Heart right ventricle (tissue), 16 donors: ENCODE data around the gene GOLGA6L1. TPM values are rescaled to one million over a fixed set of nuclear protein-coding genes. Genes with fewer than 3 reads are reported as not detected.
A peak's percentile ranks its signal among the peaks of the same experiment; 100 is the strongest.
"Not testable (repeated sequence)": the region's sequence is repeated elsewhere in the genome, so short reads cannot be mapped to it uniquely, and the experiment has no call there.

Source experiments
- ATAC-seq, 8 donors: fragments of 200-7000 bp; cut with Tn5 transposase; one replicate each; pipeline ENCODE4 v1.9.1; 2020; ENCODE audit warnings: mild to moderate bottlenecking in 8 of 8, moderate library complexity in 8 of 8, moderate number of reproducible peaks in 1 of 8
- DNase-seq, 2 donors: peaks; one replicate each; pipeline ENCODE4 v3.0.0-alpha.2; 2020
- H3K27ac ChIP-seq, 10 donors: fragments of 200-600 bp; sonication (generic) in 2 of 10; one replicate each; pipeline versions ENCODE4 v1.5.0 to v1.8.0; 2020 to 2022; ENCODE audit warnings: mild to moderate bottlenecking in 3 of 10
- H3K27me3 ChIP-seq, 7 donors: fragments of 200-600 bp; one replicate each; pipeline ENCODE4 v1.8.0; 2021 to 2022; ENCODE audit warnings: mild to moderate bottlenecking in 2 of 7
- H3K36me3 ChIP-seq, 9 donors: fragments of 200-600 bp; sonication (generic) in 1 of 9; one replicate each; pipeline versions ENCODE4 v1.5.0 to v1.8.0; 2020 to 2022; ENCODE audit warnings: mild to moderate bottlenecking in 2 of 9
- H3K4me1 ChIP-seq, 9 donors: fragments of 200-600 bp; sonication (generic) in 1 of 9; one replicate each; pipeline versions ENCODE4 v1.5.0 to v1.8.0; 2020 to 2022; ENCODE audit warnings: mild to moderate bottlenecking in 4 of 9
- H3K4me3 ChIP-seq, 10 donors: fragments of 200-600 bp; sonication (generic) in 2 of 10; one replicate each; pipeline versions ENCODE4 v1.5.0 to v1.8.0; 2020 to 2022; ENCODE audit warnings: mild to moderate bottlenecking in 7 of 10, moderate library complexity in 2 of 10
- H3K9me3 ChIP-seq, 11 donors: fragments of 200-600 bp in 10 of 11; sonication (generic) in 2 of 11; one replicate each; pipeline versions ENCODE4 v1.5.0 to v1.8.0; 2013 to 2022; ENCODE audit warnings: mild to moderate bottlenecking in 2 of 11, control low read depth in 1 of 11, moderate library complexity in 1 of 11
- WGBS, 2 donors: extraction: QIAGEN DNeasy Blood & Tissue Kit; methylation state at CpG; one replicate each; pipeline ENCODE4 v1.1.7; 2013; ENCODE audit warnings: inconsistent platforms in 1 of 2; 5-methylcytosine and 5-hydroxymethylcytosine counted together
- intact Hi-C, 10 donors: fragments of 100-400 bp; cut with DNase I; formaldehyde crosslinking; loops; one replicate each; pipeline versions ENCODE4 v1.11.1 to v1.14.2; 2022
- long read RNA-seq, 3 donors: library from polyadenylated mRNA; unstranded; transcript quantifications; one replicate each; pipeline ENCODE4 v2.0.0, GENCODE V29; 2020 to 2021
- polyA plus RNA-seq, 2 donors: library from polyadenylated mRNA; stranded (reverse); fragments of 200-250 nt; gene quantifications; one replicate each; pipeline ENCODE4 v1.2.3, GENCODE V29; 2013
- total RNA-seq, 10 donors: library from RNA; stranded (reverse); fragmentation: NEBNext Ultra II Directional in 3 of 10; extraction: Animal tissue kit (Norgen Biotek cat#: 25700) in 3 of 10; gene quantifications; one replicate each; pipeline versions ENCODE4 v1.2.1 to v1.2.4, GENCODE V29; 2021 to 2023
- donor health status: Arrhythmogenic right ventricular cardiomyopathy.
- donor health status: ischemic (EF 13 %, LVEDD 7.1; RV severe dilation, severe dysfunction).
- donor health status: healthy with polysubstance abuse.
- donor health status: DM: no; HTN: yes; CAD: no.
- donor health status: DM: no; HTN: no; CAD: no.
- donor health status: ischemic (EF 25% LVEDD 6.9; RV normal size, moderate dysfunction).
- donor health status: ischemic (EF 25% LVEDD 5.7; RV mildly dilated, moderate dysfunction).
- donor health status: healthy.
- donor health status: DM: yes; HTN: yes; CAD: no.
- donor health status: Ischemic cardiomyopathy.
- donor health status: ischemic (EF 35%, LVEDD 5.7; RV mildly dilated, moderate dysfunction).
- donor health status: nonischemic (EF 11% LVEDD 7.7; RV severe dilation, severe dysfunction).
- donor health status: DM: yes; HTN: yes; CAD: no.
- donor health status: PGD.
- donor health status: ischemic (EF 29% LVEDD 5.4; RV normal size, mild dysfunction).
- donor health status: nonischemic (EF 23%, LVEDD 6.1; RV moderate dilation, normal function).

Gene GOLGA6L1
- total RNA-seq: not detected
- polyA plus RNA-seq: not detected
- long read RNA-seq, donor 1: 0 reads
- long read RNA-seq, donor 2: 0 reads
- long read RNA-seq, donor 3: 0 reads

- WGBS, 2 donors: no CpG with 5 or more reads among the region's 7 CpGs
- H3K9me3 ChIP-seq, H3K27ac ChIP-seq, H3K4me1 ChIP-seq, intact Hi-C loops, ATAC-seq, H3K36me3 ChIP-seq, H3K4me3 ChIP-seq, DNase-seq, H3K27me3 ChIP-seq: not testable (repeated sequence)
Observed at GRCh38 chr15:23136722-23137121, at the start of gene GOLGA6L1. TSS of gene GOLGA6L1 (minus strand) at chr15:23136822. CDS start at chr15:23136731, 91 bp downstream.

GRCh38 chr15:23181201-23181600 is 44.6 kb upstream of the GOLGA6L1 start:
- H3K27ac ChIP-seq, H3K4me1 ChIP-seq, intact Hi-C loops, H3K9me3 ChIP-seq, H3K4me3 ChIP-seq, DNase-seq, H3K36me3 ChIP-seq: not testable (repeated sequence)
- ATAC-seq: peak in 1 of 8 donors; percentile 22
- 83% methylated on average over 9 to 11 of the region's 11 CpGs for WGBS, 2 donors
- H3K27me3 ChIP-seq: peaks cover 0 to 15% (median 9%) of the 10 kb centered on the region in 7 donors

- ATAC-seq, H3K36me3 ChIP-seq, H3K9me3 ChIP-seq, DNase-seq, H3K27ac ChIP-seq, intact Hi-C loops, H3K4me1 ChIP-seq: not testable (repeated sequence)
- peak overlapping the region in 1 of 10 donors; percentile 21 for H3K4me3 ChIP-seq
- peaks cover 0 to 15% (median 9%) of the 10 kb centered on the region in 7 donors for H3K27me3 ChIP-seq
- whole genome bisulfite sequencing, 2 donors: 89% methylated on average over 15 to 16 of the region's 16 CpGs
Observed at GRCh38 chr15:23180547-23180927, 43.9 kb upstream of the GOLGA6L1 start.

GRCh38 chr15:23179768-23180546 is 43.3 kb upstream of the GOLGA6L1 start:
- H3K36me3 ChIP-seq, H3K4me1 ChIP-seq, intact Hi-C loops, H3K9me3 ChIP-seq, H3K27ac ChIP-seq: not testable (repeated sequence)
- WGBS, 2 donors: 15 to 17% methylated on average over 51 of the region's 67 CpGs
- Histone ChIP-seq H3K4me3 (peak overlapping the region in 6 of 10 donors; percentile 10 to 32 (median 22)), H3K27me3 (peaks cover 0 to 15% (median 9%) of the 10 kb centered on the region in 7 donors)
- DNase-seq (peak in 1 of 2 donors; percentile 14), ATAC-seq (peak in 6 of 8 donors; percentile 37 to 84 (median 62))

- H3K4me1 ChIP-seq, H3K9me3 ChIP-seq, ATAC-seq, H3K4me3 ChIP-seq, H3K36me3 ChIP-seq, H3K27ac ChIP-seq, intact Hi-C loops, DNase-seq: not testable (repeated sequence)
- H3K27me3 ChIP-seq: peaks cover 0 to 15% (median 9%) of the 10 kb centered on the region in 7 donors
- WGBS, 2 donors: 89% methylated on average over 14 to 18 of the region's 20 CpGs
Observed at GRCh38 chr15:23176683-23177082, 40.1 kb upstream of the GOLGA6L1 start.

- H3K27ac ChIP-seq, H3K9me3 ChIP-seq, H3K27me3 ChIP-seq, intact Hi-C loops, DNase-seq, H3K4me1 ChIP-seq, ATAC-seq, H3K4me3 ChIP-seq, H3K36me3 ChIP-seq: not testable (repeated sequence)
- WGBS, 2 donors: 97% methylated on average over 15 to 17 of the region's 19 CpGs
Observed at GRCh38 chr15:23175606-23176005, 39.0 kb upstream of the GOLGA6L1 start.

- 73 to 80% methylated on average over 5 to 6 of the region's 11 CpGs for WGBS, 2 donors
- H3K4me3 ChIP-seq, DNase-seq, H3K27me3 ChIP-seq, ATAC-seq, H3K27ac ChIP-seq, H3K36me3 ChIP-seq, H3K9me3 ChIP-seq, intact Hi-C loops, H3K4me1 ChIP-seq: not testable (repeated sequence)
Observed at GRCh38 chr15:23174609-23175140, 38.1 kb upstream of the GOLGA6L1 start.

GRCh38 chr15:23132787-23133186 is 3.8 kb downstream of the GOLGA6L1 start:
- H3K9me3 ChIP-seq, H3K27ac ChIP-seq, DNase-seq, H3K36me3 ChIP-seq, H3K4me3 ChIP-seq, H3K27me3 ChIP-seq, H3K4me1 ChIP-seq, intact Hi-C loops, ATAC-seq: not testable (repeated sequence)
- 90 to 95% methylated on average over 3 of the region's 6 CpGs for WGBS, 2 donors
